Lung (tissue), 12 donors: ENCODE measurements around the gene KCNMA1. TPM values are rescaled to one million over a fixed set of nuclear protein-coding genes. Genes with fewer than 3 reads are reported as not detected.

Experiments
- ATAC-seq: fragments of 200-7000 bp; cut with Tn5 transposase; one replicate; pipeline ENCODE4 v1.9.1; 2020; ENCODE audit warnings: moderate number of reproducible peaks; ENCODE audit not compliant: insufficient read depth, low FRiP score
- DNase-seq, 3 donors: peaks; one replicate each; pipeline ENCODE4 v3.0.0-alpha.2; 2013 to 2017
- H3K27ac ChIP-seq, 2 donors: one replicate each; pipeline ENCODE4 v1.5.1; 2013; ENCODE audit warnings: mild to moderate bottlenecking in 2 of 2, moderate library complexity in 2 of 2, control low read depth in 1 of 2, inconsistent platforms in 1 of 2, low read depth in 1 of 2, low read length in 1 of 2
- H3K27me3 ChIP-seq, 3 donors: one replicate each; pipeline ENCODE4 v1.5.1; 2013; ENCODE audit warnings: low read length in 2 of 3; ENCODE audit not compliant: control insufficient read depth in 3 of 3, insufficient read depth in 3 of 3
- H3K36me3 ChIP-seq, 4 donors: one replicate each; pipeline ENCODE4 v1.5.1; 2013; ENCODE audit warnings: low read length in 4 of 4, mild to moderate bottlenecking in 1 of 4, moderate library complexity in 1 of 4; ENCODE audit not compliant: control insufficient read depth in 4 of 4, insufficient read depth in 4 of 4
- H3K4me1 ChIP-seq, 5 donors: one replicate each; pipeline ENCODE4 v1.5.1; 2013; ENCODE audit warnings: low read length in 5 of 5, mild to moderate bottlenecking in 2 of 5, moderate library complexity in 1 of 5; ENCODE audit not compliant: control insufficient read depth in 5 of 5, insufficient read depth in 5 of 5
- H3K4me3 ChIP-seq: one replicate; pipeline ENCODE4 v1.5.1; 2013; ENCODE audit warnings: mild to moderate bottlenecking, control low read depth, moderate library complexity
- H3K9ac ChIP-seq, 2 donors: one replicate each; pipeline ENCODE4 v1.5.1; 2013; ENCODE audit warnings: low read length in 2 of 2, control low read depth in 1 of 2; ENCODE audit not compliant: insufficient read depth in 1 of 2
- H3K9me3 ChIP-seq, 4 donors: one replicate each; pipeline ENCODE4 v1.5.1; 2013; ENCODE audit warnings: low read length in 3 of 4, mild to moderate bottlenecking in 1 of 4, moderate library complexity in 1 of 4; ENCODE audit not compliant: control insufficient read depth in 4 of 4, insufficient read depth in 3 of 4
- WGBS, 2 donors: extraction: QIAGEN DNeasy Blood & Tissue Kit; methylation state at CpG; one replicate each; pipeline ENCODE4 v1.1.7; 2013; 5-methylcytosine and 5-hydroxymethylcytosine counted together
- polyA plus RNA-seq, 2 donors: library from polyadenylated mRNA; stranded (reverse); fragments of 200-250 nt; gene quantifications; one replicate each; pipeline ENCODE4 v1.2.1, GENCODE V29; 2013
- total RNA-seq, 2 donors: library from RNA; depleted of rRNA in 1 of 2; stranded (reverse); fragments of >200 nt in 1 of 2; gene quantifications; one replicate each; pipeline ENCODE4 v1.2.1, GENCODE V29; 2014 to 2021
- TF ChIP-seq, protein P1 (sequence below): IDR thresholded peaks from 2 replicates; pipeline ENCODE4 v1.5.1; 2012; ENCODE audit warnings: mild to moderate bottlenecking; ENCODE audit errors: control extremely low read depth, extremely low read depth
- donor health status: control.
- donor health status: control.
- donor health status: Bipolar disorder and iron deficiency.
- donor health status: healthy.
- donor health status: DM: yes; HTN: yes; CAD: no.

Gene KCNMA1
- total and polyA plus RNA-seq, 4 donors, result 3.8 to 13.0 (median 5.5) TPM

DNA sequence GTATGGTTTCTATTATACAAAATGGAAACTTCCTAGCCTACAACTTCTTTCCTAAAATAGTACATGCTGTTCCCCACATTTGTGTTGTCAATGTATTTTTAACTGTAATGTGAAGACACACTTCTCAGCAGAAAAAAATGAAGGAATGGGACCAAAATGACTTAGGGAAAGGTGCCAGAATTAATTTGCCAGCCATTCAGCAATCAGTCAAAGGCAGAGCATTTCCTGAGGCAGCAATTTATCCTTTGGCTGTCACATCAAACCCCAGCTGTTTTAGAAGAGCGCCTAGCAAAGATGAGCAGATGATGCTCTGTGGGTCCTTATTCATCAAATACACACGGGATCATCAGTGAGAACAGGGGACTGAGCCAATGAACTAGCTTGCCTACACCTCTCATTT, 592.5 kb downstream of the KCNMA1 start:
- TF ChIP-seq, protein P1, sequence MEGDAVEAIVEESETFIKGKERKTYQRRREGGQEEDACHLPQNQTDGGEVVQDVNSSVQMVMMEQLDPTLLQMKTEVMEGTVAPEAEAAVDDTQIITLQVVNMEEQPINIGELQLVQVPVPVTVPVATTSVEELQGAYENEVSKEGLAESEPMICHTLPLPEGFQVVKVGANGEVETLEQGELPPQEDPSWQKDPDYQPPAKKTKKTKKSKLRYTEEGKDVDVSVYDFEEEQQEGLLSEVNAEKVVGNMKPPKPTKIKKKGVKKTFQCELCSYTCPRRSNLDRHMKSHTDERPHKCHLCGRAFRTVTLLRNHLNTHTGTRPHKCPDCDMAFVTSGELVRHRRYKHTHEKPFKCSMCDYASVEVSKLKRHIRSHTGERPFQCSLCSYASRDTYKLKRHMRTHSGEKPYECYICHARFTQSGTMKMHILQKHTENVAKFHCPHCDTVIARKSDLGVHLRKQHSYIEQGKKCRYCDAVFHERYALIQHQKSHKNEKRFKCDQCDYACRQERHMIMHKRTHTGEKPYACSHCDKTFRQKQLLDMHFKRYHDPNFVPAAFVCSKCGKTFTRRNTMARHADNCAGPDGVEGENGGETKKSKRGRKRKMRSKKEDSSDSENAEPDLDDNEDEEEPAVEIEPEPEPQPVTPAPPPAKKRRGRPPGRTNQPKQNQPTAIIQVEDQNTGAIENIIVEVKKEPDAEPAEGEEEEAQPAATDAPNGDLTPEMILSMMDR, result no peak
- DNase-seq (no peak), ATAC-seq (no peak)
- no peaks in the 10 kb centered on the region for H3K27me3 ChIP-seq
- WGBS, 2 donors, result 74 to 83% methylated on average over 2 of the region's 2 CpGs
- H3K36me3 ChIP-seq, result no peaks in the 10 kb centered on the region
- no peak overlapping the region for H3K4me3 ChIP-seq
- no peak overlapping the region for H3K9ac ChIP-seq
- no peaks in the 10 kb centered on the region for H3K9me3 ChIP-seq
- peaks cover 0 to 18% (median 5%) of the 10 kb centered on the region in 5 donors for H3K4me1 ChIP-seq
- no peak overlapping the region for H3K27ac ChIP-seq

DNA sequence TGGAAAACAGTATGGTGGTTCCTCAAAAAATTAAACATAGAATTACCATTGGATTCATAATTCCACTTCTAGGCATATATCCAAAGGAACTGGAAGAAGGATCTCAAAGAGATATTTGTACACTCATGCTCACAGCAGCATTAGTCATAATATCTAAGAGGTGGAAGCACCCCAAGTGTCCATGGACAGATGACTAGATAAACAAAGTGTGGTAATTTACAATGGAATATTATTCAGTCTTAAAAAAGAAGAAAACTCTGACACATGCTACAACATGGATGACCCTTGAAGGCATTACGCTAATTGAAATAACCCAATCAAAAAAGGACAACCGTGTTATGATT, 594.2 kb downstream of the KCNMA1 start:
- peaks cover 0 to 18% (median 5%) of the 10 kb centered on the region in 5 donors for H3K4me1 ChIP-seq
- no peak for ATAC-seq
- H3K27ac ChIP-seq, result no peak overlapping the region
- H3K9me3 ChIP-seq, result no peaks in the 10 kb centered on the region
- TF ChIP-seq, protein P1, result no peak
- no peak overlapping the region for H3K9ac ChIP-seq
- H3K27me3 ChIP-seq, result no peaks in the 10 kb centered on the region
- H3K36me3 ChIP-seq, result no peaks in the 10 kb centered on the region
- WGBS, 2 donors, result 95 to 97% methylated on average over 2 of the region's 2 CpGs
- no peak overlapping the region for H3K4me3 ChIP-seq
- no peak for DNase-seq

DNA sequence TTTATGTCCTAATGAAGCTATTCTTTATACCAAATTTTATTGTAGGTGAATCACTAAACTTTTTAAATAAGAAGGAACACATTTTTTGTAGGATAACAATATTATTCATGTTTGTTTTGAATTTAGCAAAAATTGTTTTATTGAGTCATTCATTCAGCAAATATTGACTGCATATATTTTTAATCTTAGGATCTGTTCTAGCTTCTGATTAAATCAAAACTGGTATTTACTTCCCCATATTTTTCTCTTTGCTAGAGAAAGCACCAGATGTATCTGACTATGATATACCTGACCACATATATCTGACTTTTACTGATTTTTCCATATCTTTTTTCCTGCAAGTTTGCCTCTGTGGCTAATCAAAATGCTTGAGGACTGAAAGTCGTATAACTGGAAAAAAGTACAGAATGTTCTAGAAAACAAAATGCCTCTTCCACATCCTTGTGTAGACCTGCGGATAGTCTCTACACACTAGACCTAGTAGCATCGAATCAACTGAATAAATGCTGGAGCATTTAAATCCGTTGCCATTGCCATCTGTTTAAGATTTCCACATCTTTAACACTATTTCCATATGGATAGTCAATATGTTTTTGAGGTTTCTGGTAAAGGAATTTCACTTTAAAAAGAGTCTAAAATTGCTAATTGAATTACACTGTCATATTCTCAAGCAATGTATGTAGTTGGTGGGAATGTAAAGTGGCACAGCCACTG, 594.7 kb downstream of the KCNMA1 start:
- H3K36me3 ChIP-seq, result no peaks in the 10 kb centered on the region
- H3K27me3 ChIP-seq, result no peaks in the 10 kb centered on the region
- H3K4me3 ChIP-seq, result no peak overlapping the region
- no peak for DNase-seq
- H3K27ac ChIP-seq, result no peak overlapping the region
- no peak for ATAC-seq
- WGBS, 2 donors, result 79 to 98% methylated on average over 4 of the region's 4 CpGs
- peaks cover 0 to 18% (median 7%) of the 10 kb centered on the region in 5 donors for H3K4me1 ChIP-seq
- no peak overlapping the region for H3K9ac ChIP-seq
- H3K9me3 ChIP-seq, result no peaks in the 10 kb centered on the region
- TF ChIP-seq, protein P1, result no peak
